MM.1S (cell line): ENCODE data around the gene PIGU.

Experiments
- DNase-seq: peaks from one replicate; pipeline ENCODE4 v3.0.0-alpha.2; 2015
- H2AFZ ChIP-seq: fragments of 300-600 bp; sonication (generic); 2 replicates; pipeline ENCODE4 v1.6.0; 2016; ENCODE audit warnings: antibody characterized with exemption, low read length
- H3F3A ChIP-seq: fragments of 300-600 bp; sonication (generic); 2 replicates; pipeline ENCODE4 v1.6.1; 2016; ENCODE audit warnings: mild to moderate bottlenecking, antibody characterized with exemption, low read length, moderate library complexity, mixed read lengths; ENCODE audit not compliant: insufficient read depth
- H3K27ac ChIP-seq: fragments of 300-600 bp; sonication (generic); 2 replicates; pipeline ENCODE4 v1.5.1; 2016; ENCODE audit warnings: mild to moderate bottlenecking, low read length
- H3K27me3 ChIP-seq: fragments of 300-600 bp; sonication (generic); replicated peaks from 2 replicates; pipeline ENCODE4 v1.6.0; 2016; ENCODE audit warnings: low read length; ENCODE audit not compliant: insufficient read depth
- H3K36me3 ChIP-seq: fragments of 300-600 bp; sonication (generic); replicated peaks from 2 replicates; pipeline ENCODE4 v1.6.1; 2016; ENCODE audit warnings: mild to moderate bottlenecking, low read length, mixed read lengths; ENCODE audit not compliant: insufficient read depth
- H3K4me1 ChIP-seq: fragments of 300-600 bp; sonication (generic); 2 replicates; pipeline ENCODE4 v1.6.1; 2016; ENCODE audit warnings: low read length, mixed read lengths
- H3K4me2 ChIP-seq: fragments of 300-600 bp; sonication (generic); 2 replicates; pipeline ENCODE4 v1.6.0; 2016; ENCODE audit warnings: low read depth, low read length
- H3K4me3 ChIP-seq: fragments of 300-600 bp; sonication (generic); 2 replicates; pipeline ENCODE4 v1.5.1; 2016; ENCODE audit warnings: low read length, mixed read lengths
- H3K79me2 ChIP-seq: fragments of 300-600 bp; sonication (generic); 2 replicates; pipeline ENCODE4 v1.6.1; 2016; ENCODE audit warnings: mixed run types, low read length, mixed read lengths
- H3K9ac ChIP-seq: fragments of 300-600 bp; sonication (generic); 2 replicates; pipeline ENCODE4 v1.6.1; 2016; ENCODE audit warnings: low read length, mixed read lengths
- H3K9me2 ChIP-seq: fragments of 300-600 bp; sonication (generic); replicated peaks from 2 replicates; pipeline ENCODE4 v1.6.1; 2016; ENCODE audit warnings: mild to moderate bottlenecking, low read length, mixed read lengths; ENCODE audit not compliant: insufficient read depth
- H3K9me3 ChIP-seq: fragments of 300-600 bp; sonication (generic); replicated peaks from 2 replicates; pipeline ENCODE4 v1.6.1; 2016; ENCODE audit warnings: mild to moderate bottlenecking, low read length, mixed read lengths; ENCODE audit not compliant: insufficient read depth
- H4K20me1 ChIP-seq: fragments of 300-600 bp; sonication (generic); 2 replicates; pipeline ENCODE4 v1.6.1; 2016; ENCODE audit warnings: mild to moderate bottlenecking, low read length, moderate library complexity, mixed read lengths; ENCODE audit not compliant: insufficient read depth
- CTCF ChIP-seq: fragments of 300-600 bp; sonication (generic); IDR thresholded peaks from 2 replicates; pipeline ENCODE4 v1.5.1; 2016; ENCODE audit warnings: antibody characterized with exemption, low read length, mixed read lengths
- EZH2 ChIP-seq: fragments of 300-600 bp; sonication (generic); optimal IDR thresholded peaks from 2 replicates; pipeline ENCODE3; 2017; ENCODE audit warnings: low read depth, mild to moderate bottlenecking, antibody characterized with exemption, low read length, mixed read lengths
- EZH2phosphoT487 ChIP-seq: fragments of 300-600 bp; sonication (generic); IDR thresholded peaks from 2 replicates; pipeline ENCODE4 v1.6.1; 2018; ENCODE audit warnings: antibody characterized with exemption, low read length

The PIGU gene

GRCh38 chr20:34512955-34513419 lies 163.9 kb downstream of the PIGU start:
- TF ChIP-seq CTCF, result no peak
- TF ChIP-seq EZH2phosphoT487, result no peak
- TF ChIP-seq EZH2, result no peak
- Histone ChIP-seq H2AFZ (no peak overlapping the region), H3K79me2 (peaks cover 18% of the 10 kb centered on the region), H3K9me2 (no peaks in the 10 kb centered on the region), H3K4me3 (no peak overlapping the region), H4K20me1 (no peaks in the 10 kb centered on the region), H3K4me2 (no peak overlapping the region), H3K9me3 (no peaks in the 10 kb centered on the region), H3K4me1 (peaks cover 8% of the 10 kb centered on the region; the same call in 1 of the 2 replicates), H3K36me3 (no peaks in the 10 kb centered on the region; the same call in 1 of the 2 replicates), H3F3A (peaks cover 28% of the 10 kb centered on the region), H3K27me3 (no peaks in the 10 kb centered on the region), H3K9ac (no peak overlapping the region), H3K27ac (no peak overlapping the region)
- DNase-seq, result no peak

DNA sequence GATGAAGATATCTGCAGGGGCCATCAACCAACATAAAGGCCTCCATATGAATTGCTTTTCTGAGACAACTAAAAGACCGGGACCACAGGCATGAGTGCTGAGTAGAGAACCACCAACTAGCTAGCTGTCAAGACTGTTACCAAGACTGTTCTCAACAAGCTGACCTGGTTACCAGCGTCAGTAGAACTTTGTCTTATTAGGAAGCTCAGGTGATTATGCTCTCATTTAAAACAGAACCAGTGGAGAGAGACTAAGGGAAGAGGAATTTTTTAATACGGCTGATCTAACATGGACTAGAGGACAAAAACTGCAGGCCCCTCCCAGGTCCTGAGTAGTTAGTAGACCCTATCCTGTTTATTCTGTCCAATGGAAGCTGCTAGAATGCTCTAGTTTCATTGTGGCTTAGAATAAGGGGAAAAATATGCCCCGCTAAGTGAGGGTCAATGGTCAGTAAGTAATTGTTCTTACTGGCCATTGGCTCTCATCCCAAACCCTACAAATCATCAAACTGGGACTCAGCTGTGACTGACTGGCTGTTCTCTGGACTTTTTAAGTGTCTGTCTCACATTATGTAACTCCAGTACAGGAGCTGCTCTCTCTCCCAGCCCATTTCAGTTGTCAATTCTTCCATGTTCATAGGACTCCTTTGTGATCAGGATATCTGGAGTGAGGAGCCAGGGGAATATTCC lies 164.5 kb downstream of the PIGU start:
- Histone ChIP-seq H3F3A (peaks cover 28% of the 10 kb centered on the region), H3K9me2 (no peaks in the 10 kb centered on the region), H3K4me1 (peaks cover 8% of the 10 kb centered on the region; the same call in 1 of the 2 replicates), H4K20me1 (no peaks in the 10 kb centered on the region), H3K27me3 (no peaks in the 10 kb centered on the region), H3K9ac (no peak overlapping the region), H2AFZ (no peak overlapping the region), H3K79me2 (peaks cover 12% of the 10 kb centered on the region), H3K36me3 (no peaks in the 10 kb centered on the region; the same call in 1 of the 2 replicates), H3K9me3 (no peaks in the 10 kb centered on the region), H3K27ac (no peak overlapping the region), H3K4me2 (no peak overlapping the region), H3K4me3 (no peak overlapping the region)
- TF ChIP-seq CTCF (no peak), EZH2phosphoT487 (no peak)
- no peak for DNase-seq

- H3K79me2 ChIP-seq, result peaks cover 7% of the 10 kb centered on the region
- H3K36me3 ChIP-seq, result no peaks in the 10 kb centered on the region; the same call in 1 of the 2 replicates
- H3F3A ChIP-seq, result peaks cover 24% of the 10 kb centered on the region
- no peak overlapping the region for H2AFZ ChIP-seq
- H3K27me3 ChIP-seq, result no peaks in the 10 kb centered on the region
- H3K4me2 ChIP-seq, result no peak overlapping the region
- H3K9me2 ChIP-seq, result no peaks in the 10 kb centered on the region
- no peaks in the 10 kb centered on the region for H3K9me3 ChIP-seq
- no peak for DNase-seq
- TF ChIP-seq EZH2 (no peak), CTCF (no peak), EZH2phosphoT487 (no peak)
- H3K4me3 ChIP-seq, result no peak overlapping the region
- no peaks in the 10 kb centered on the region for H4K20me1 ChIP-seq
- H3K27ac ChIP-seq, result no peak overlapping the region
- H3K9ac ChIP-seq, result no peak overlapping the region
- H3K4me1 ChIP-seq, result peaks cover 8% of the 10 kb centered on the region; the same call in 1 of the 2 replicates
Measured at GRCh38 chr20:34511891-34512265, 165.0 kb downstream of the PIGU start.
